Measurements from ENCODE around the gene SH3RF2. TPM values are rescaled to one million over a fixed set of nuclear protein-coding genes. Genes with fewer than 3 reads are reported as not detected.

The SH3RF2 gene
- total and polyA plus RNA-seq, 2 donors (not counting 1 experiment from before 2014, with no cell fraction given) = 0.03 TPM; not detected in 1

DNA sequence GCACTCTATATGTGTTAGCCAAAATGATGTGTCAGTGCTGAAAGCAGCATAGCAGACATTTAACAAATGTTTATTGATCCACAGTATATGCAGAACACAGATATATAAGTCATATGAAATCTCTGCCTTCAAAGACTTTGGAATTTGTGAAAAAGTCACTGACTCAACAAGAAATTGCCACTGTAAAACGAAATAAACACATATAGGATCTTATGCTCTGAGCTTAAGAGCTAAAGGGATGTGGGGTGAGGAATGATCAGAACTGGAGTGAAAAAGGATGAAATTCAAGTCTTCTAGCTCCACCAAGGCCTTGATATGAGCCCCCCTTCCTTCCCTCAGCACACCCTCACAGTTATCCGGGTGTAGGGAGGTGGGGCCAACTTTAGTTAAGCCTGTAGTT, 119.1 kb downstream of the SH3RF2 start:
- ChIA-PET CTCF (no interaction called here), POLR2A (no interaction called here)
- Mint-ChIP-seq H3K9me3 (ENCODE audit: insufficient read depth) (no peaks in the 10 kb centered on the region), H3K4me3 (no peak overlapping the region), H3K27ac (no peak overlapping the region), H3K27me3 (peaks cover 26% of the 10 kb centered on the region), H3K4me1 (no peaks in the 10 kb centered on the region)
- intact Hi-C loops (cut with micrococcal nuclease) = no loop called here
- Histone ChIP-seq H3K79me2 (ENCODE audit: control insufficient read depth, insufficient read depth, low read length) (no peaks in the 10 kb centered on the region), H3K4me3 (ENCODE audit: control extremely low read depth in 1 of 5, extremely low read depth in 1 of 5, insufficient read depth in 1 of 5, low read depth in 2 of 5, low read length in 4 of 5) (no peak overlapping the region), H3K9me3 (ENCODE audit: control extremely low read depth in 1 of 3, control insufficient read depth in 2 of 3, insufficient read depth in 1 of 3, low read length in 2 of 3) (no peaks in the 10 kb centered on the region), H3K9ac (ENCODE audit: low read length) (no peak overlapping the region), H3K4me2 (replicated peaks; ENCODE audit: low read depth, low read length, poor library complexity, severe bottlenecking) (no peak overlapping the region), H3K27me3 (replicated peaks in 1 of 4; ENCODE audit: control extremely low read depth in 1 of 4, control insufficient read depth in 3 of 4, insufficient read depth in 4 of 4, low read length in 3 of 4) (peaks cover 0 to 3% (median 0%) of the 10 kb centered on the region in 4 experiments), H4K20me1 (ENCODE audit: control insufficient read depth, insufficient read depth, low read length, poor library complexity, severe bottlenecking) (no peaks in the 10 kb centered on the region), H3K27ac (ENCODE audit: low read length in 2 of 2) (no peak overlapping the region), H3K36me3 (replicated peaks in 1 of 2; ENCODE audit: control extremely low read depth in 1 of 2, control insufficient read depth in 1 of 2, extremely low read depth in 1 of 2, insufficient read depth in 2 of 2, low read length in 1 of 2) (no peaks in the 10 kb centered on the region), H3K4me1 (ENCODE audit: control insufficient read depth in 2 of 2, insufficient read depth in 2 of 2, low read length in 2 of 2) (no peaks in the 10 kb centered on the region), H2AFZ (ENCODE audit: insufficient read depth, low read depth, low read length, poor library complexity, severe bottlenecking) (no peak overlapping the region)
- TF ChIP-seq, protein P1, sequence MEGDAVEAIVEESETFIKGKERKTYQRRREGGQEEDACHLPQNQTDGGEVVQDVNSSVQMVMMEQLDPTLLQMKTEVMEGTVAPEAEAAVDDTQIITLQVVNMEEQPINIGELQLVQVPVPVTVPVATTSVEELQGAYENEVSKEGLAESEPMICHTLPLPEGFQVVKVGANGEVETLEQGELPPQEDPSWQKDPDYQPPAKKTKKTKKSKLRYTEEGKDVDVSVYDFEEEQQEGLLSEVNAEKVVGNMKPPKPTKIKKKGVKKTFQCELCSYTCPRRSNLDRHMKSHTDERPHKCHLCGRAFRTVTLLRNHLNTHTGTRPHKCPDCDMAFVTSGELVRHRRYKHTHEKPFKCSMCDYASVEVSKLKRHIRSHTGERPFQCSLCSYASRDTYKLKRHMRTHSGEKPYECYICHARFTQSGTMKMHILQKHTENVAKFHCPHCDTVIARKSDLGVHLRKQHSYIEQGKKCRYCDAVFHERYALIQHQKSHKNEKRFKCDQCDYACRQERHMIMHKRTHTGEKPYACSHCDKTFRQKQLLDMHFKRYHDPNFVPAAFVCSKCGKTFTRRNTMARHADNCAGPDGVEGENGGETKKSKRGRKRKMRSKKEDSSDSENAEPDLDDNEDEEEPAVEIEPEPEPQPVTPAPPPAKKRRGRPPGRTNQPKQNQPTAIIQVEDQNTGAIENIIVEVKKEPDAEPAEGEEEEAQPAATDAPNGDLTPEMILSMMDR (IDR thresholded peaks at IDR 0.05) = no peak
- TF ChIP-seq EZH2 (IDR thresholded peaks at IDR 0.05; ENCODE audit: borderline replicate concordance, insufficient read depth, low read depth, low read length, poor library complexity, severe bottlenecking) = no peak
- ATAC-seq (ENCODE audit: low read depth) (no peak), DNase-seq (no peak)
- WGBS (ENCODE audit: insufficient coverage) = no CpG with 5 or more reads among the region's 2 CpGs

GRCh38 chr5:146059460-146060220, 123.3 kb downstream of the SH3RF2 start:
- no peak overlapping the region for H3K27ac ChIP-seq (ENCODE audit: low read length in 2 of 2)
- H3K27me3 Mint-ChIP-seq = peaks cover 19% of the 10 kb centered on the region
- no peak overlapping the region for H3K9ac ChIP-seq (ENCODE audit: low read length)
- no peak overlapping the region for H2AFZ ChIP-seq (ENCODE audit: insufficient read depth, low read depth, low read length, poor library complexity, severe bottlenecking)
- H4K20me1 ChIP-seq (ENCODE audit: control insufficient read depth, insufficient read depth, low read length, poor library complexity, severe bottlenecking) = no peaks in the 10 kb centered on the region
- no peak for DNase-seq
- TF ChIP-seq EZH2 (IDR thresholded peaks at IDR 0.05; ENCODE audit: borderline replicate concordance, insufficient read depth, low read depth, low read length, poor library complexity, severe bottlenecking) = no peak
- TF ChIP-seq, protein P1 (IDR thresholded peaks at IDR 0.05) = no peak
- ATAC-seq (ENCODE audit: low read depth) = no peak
- no peaks in the 10 kb centered on the region for H3K4me1 Mint-ChIP-seq
- no peaks in the 10 kb centered on the region for H3K4me1 ChIP-seq (ENCODE audit: control insufficient read depth in 2 of 2, insufficient read depth in 2 of 2, low read length in 2 of 2)
- H3K79me2 ChIP-seq (ENCODE audit: control insufficient read depth, insufficient read depth, low read length) = no peaks in the 10 kb centered on the region
- H3K4me3 ChIP-seq (ENCODE audit: control extremely low read depth in 1 of 5, extremely low read depth in 1 of 5, insufficient read depth in 1 of 5, low read depth in 2 of 5, low read length in 4 of 5) = no peak overlapping the region
- peaks cover 0 to 3% (median 0%) of the 10 kb centered on the region in 4 experiments for H3K27me3 ChIP-seq (replicated peaks in 1 of 4; ENCODE audit: control extremely low read depth in 1 of 4, control insufficient read depth in 3 of 4, insufficient read depth in 4 of 4, low read length in 3 of 4)
- ChIA-PET CTCF (no interaction called here), POLR2A (no interaction called here)
- intact Hi-C loops (cut with micrococcal nuclease) = no loop called here
- H3K4me3 Mint-ChIP-seq = no peak overlapping the region
- H3K4me2 ChIP-seq (replicated peaks; ENCODE audit: low read depth, low read length, poor library complexity, severe bottlenecking) = no peak overlapping the region
- no peaks in the 10 kb centered on the region for H3K9me3 Mint-ChIP-seq (ENCODE audit: insufficient read depth)
- H3K36me3 ChIP-seq (replicated peaks in 1 of 2; ENCODE audit: control extremely low read depth in 1 of 2, control insufficient read depth in 1 of 2, extremely low read depth in 1 of 2, insufficient read depth in 2 of 2, low read length in 1 of 2) = no peaks in the 10 kb centered on the region
- WGBS (ENCODE audit: insufficient coverage) = 91% methylated on average over 13 of the region's 22 CpGs
- no peaks in the 10 kb centered on the region for H3K9me3 ChIP-seq (ENCODE audit: control extremely low read depth in 1 of 3, control insufficient read depth in 2 of 3, insufficient read depth in 1 of 3, low read length in 2 of 3)
- H3K27ac Mint-ChIP-seq = no peak overlapping the region

All from B cell (primary cell).